GM11168 (cell line): Measurements from ENCODE around the gene C20orf141.
"Not testable (repeated sequence)": the region's sequence is repeated elsewhere in the genome, so short reads cannot be mapped to it uniquely, and the experiment has no call there.

Experiments used
- in situ Hi-C: fragments of 300-500 bp; cut with MboI; formaldehyde crosslinking; loops from one replicate; pipeline ENCODE4 v1.12.0; 2022; ENCODE audit warnings: low sequenced_read_pairs; ENCODE audit not compliant: unreplicated experiment

Gene C20orf141

GRCh38 chr20:2814587-2815051 is at the start of gene C20orf141:
Gene C20orf141 (plus strand): TSS chr20:2814987. CDS start chr20:2815185, 198 bp downstream.
- in situ Hi-C loops, result no loop called here

- in situ Hi-C loops, result no loop called here
Measured at GRCh38 chr20:2767768-2768631, 46.8 kb upstream of the C20orf141 start.

- in situ Hi-C loops, result no loop called here
Measured at GRCh38 chr20:2768632-2769015, 46.2 kb upstream of the C20orf141 start.

- in situ Hi-C loops, result not testable (repeated sequence)
Measured at GRCh38 chr20:2770091-2770490, 44.7 kb upstream of the C20orf141 start.

- in situ Hi-C loops, result no loop called here
Measured at GRCh38 chr20:2771631-2772080, 43.1 kb upstream of the C20orf141 start.

GRCh38 chr20:2773812-2774211 is 41.0 kb upstream of the C20orf141 start:
- in situ Hi-C loops, result no loop called here

- in situ Hi-C loops, result no loop called here
Measured at GRCh38 chr20:2775139-2775538, 39.6 kb upstream of the C20orf141 start.

- in situ Hi-C loops, result no loop called here
Measured at GRCh38 chr20:2778602-2779321, 36.0 kb upstream of the C20orf141 start.

GRCh38 chr20:2780948-2781347 is 33.8 kb upstream of the C20orf141 start:
- in situ Hi-C loops, result no loop called here

- in situ Hi-C loops, result no loop called here
Measured at GRCh38 chr20:2783908-2784566, 30.8 kb upstream of the C20orf141 start.

- in situ Hi-C loops, result no loop called here
Measured at GRCh38 chr20:2793471-2793870, 21.3 kb upstream of the C20orf141 start.

- in situ Hi-C loops, result no loop called here
Measured at GRCh38 chr20:2794202-2794748, 20.5 kb upstream of the C20orf141 start.

- in situ Hi-C loops, result no loop called here
Measured at GRCh38 chr20:2794866-2795447, 19.8 kb upstream of the C20orf141 start.

GRCh38 chr20:2795451-2795850 is 19.3 kb upstream of the C20orf141 start:
- in situ Hi-C loops, result no loop called here

GRCh38 chr20:2796011-2796660 is 18.7 kb upstream of the C20orf141 start:
- in situ Hi-C loops, result no loop called here

- in situ Hi-C loops, result no loop called here
Measured at GRCh38 chr20:2797136-2797983, 17.4 kb upstream of the C20orf141 start.

GRCh38 chr20:2798095-2798805 is 16.5 kb upstream of the C20orf141 start:
- in situ Hi-C loops, result no loop called here

GRCh38 chr20:2798814-2799213 is 16.0 kb upstream of the C20orf141 start:
- in situ Hi-C loops, result no loop called here
